HG03095 (cell line): ENCODE measurements around the gene MRPL52.

Source experiments
- ATAC-seq: cut with Tn5 transposase; IDR thresholded peaks from one replicate; pipeline ENCODE4 v1.9.1; 2021; ENCODE audit warnings: moderate library complexity; ENCODE audit not compliant: unreplicated experiment

MRPL52 gene

DNA sequence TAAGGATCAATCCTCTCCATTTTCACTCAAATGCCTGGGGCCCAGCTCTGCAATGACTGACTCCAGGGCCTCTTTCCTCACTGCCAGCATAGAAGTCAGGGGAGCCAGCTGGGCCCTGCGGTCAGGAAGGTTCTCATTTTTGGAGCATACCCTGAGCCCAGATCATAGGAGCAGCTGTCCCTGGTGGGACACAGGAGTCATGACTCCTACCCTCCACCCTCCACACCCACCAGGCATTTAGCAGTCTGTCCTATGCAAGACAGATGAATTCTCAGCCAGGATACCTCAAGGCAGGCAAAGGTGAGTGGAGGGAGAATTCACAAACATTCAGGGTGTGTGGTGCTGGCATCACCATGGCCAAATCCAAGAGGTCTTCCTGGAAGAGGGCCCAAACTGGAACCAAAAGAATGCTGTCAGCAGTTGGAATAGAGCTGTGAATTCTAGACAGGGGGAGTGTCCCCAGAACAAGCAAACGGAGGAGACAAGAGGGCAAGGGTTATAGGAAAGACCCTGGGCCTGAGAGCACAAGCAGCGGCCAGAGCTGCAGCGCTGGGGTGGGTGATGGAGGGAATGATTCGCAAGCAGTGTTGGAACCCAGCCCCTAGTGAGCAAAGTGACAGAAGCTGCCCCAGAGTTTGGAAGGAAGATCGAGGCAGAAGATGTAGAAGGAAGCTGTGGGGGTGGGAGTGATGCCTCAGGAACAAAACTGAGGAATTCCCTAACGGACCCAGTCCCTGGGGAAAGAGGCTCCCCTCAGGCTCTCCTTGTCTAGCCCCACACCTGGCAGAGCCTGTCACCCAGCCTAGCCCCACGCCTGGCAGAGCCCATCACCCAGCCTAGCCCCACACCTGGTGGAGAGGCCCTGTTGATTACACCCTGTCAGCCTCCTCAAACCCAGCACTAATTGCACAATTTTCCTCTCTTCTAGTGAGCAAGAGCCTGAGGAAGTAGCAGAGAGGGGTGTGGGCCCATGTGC is 48.9 kb downstream of the MRPL52 start:
- ATAC-seq = no peak

DNA sequence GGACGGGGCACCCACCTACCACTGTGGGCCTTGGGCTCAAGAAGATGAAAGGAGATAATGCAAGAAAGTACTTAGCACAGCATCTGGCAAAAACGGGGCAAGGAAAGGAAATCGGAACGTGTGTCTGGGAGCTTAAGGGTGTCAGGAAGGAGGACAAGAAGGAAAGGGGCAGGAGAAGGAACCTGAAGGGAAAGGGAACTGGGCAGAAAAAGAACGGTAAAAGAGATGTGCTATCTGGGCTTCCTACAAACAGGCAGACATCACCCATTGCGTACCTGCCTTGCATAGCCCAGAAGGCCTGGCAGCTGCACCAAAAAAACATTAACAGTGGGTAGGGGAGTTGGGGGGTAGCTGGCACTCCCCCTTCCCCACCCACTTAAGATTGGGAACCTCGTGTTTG is 52.4 kb downstream of the MRPL52 start:
- no peak for ATAC-seq

DNA sequence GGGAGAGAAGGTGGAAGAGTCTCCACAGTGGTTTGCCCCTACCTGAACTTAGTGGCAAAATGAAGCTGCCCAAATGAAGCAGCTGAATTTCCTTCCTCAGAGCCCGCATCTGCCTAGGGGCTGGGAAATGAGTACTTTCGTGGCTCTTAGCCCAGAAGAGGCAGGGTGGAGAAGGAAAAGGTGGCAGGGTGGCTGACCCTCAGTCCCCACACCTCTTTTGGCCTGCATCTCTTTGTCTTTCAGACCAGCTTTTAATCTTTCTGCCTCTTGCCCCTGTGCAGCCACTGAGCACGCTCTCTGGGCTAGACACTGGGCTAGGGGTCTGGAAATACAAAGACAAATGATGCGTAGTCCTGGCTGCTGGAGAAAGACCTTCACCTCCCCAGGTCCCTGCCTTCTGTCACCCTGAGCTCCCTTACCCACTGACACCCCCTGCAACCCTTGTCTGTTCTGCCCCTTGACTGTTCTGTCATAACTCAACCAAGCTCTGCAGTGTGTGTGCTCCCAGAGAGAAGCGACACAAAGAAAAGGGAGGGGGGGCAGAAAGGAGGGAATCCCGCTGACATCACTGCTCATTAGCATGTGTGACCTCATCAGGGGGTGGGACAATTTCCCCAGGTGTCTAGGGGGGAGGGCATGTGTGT is 53.0 kb downstream of the MRPL52 start:
- no peak for ATAC-seq

DNA sequence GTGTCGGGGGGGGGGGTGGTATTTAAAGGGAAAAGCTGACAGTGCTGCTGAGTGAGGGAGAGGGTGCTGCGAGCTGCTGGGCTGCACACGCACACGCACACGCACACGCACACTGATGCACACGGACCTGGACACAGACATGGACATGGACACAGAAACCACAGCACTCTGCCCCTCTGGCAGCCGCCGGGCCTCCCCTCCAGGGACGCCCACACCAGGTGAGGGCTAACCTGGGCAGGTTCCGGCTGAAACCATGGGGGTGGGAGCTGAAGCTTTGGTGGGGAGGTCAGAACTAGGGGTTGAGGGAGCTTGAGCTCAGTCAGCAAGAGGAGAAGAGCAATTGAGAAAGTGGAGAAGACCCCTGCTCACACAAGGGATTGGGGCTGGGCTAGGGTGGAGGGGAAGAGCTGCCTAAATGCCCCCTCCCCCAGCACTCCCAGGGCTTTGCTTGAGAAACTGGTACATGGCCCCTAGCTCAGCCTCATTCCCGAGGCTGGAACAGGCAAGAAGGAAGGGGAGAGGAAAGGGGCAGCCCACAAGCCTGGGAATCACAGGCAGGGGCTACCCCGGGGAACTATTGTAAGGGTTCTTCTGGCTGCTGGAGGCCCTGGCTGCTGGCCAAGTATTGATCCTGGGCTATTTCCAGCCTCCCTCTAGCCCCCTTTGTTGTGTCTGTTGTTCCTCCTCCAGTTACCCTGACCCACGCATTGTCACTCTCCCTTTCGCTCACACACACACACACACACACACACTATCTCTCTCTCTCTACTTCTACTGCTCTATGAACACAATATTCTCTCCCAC is 53.7 kb downstream of the MRPL52 start, which contains the start of gene REM2:
TSS of gene REM2 (plus strand) at position 50 of the 804 bp plus-strand sequence. CDS start at position 116, 66 bp downstream.
- no peak for ATAC-seq

DNA sequence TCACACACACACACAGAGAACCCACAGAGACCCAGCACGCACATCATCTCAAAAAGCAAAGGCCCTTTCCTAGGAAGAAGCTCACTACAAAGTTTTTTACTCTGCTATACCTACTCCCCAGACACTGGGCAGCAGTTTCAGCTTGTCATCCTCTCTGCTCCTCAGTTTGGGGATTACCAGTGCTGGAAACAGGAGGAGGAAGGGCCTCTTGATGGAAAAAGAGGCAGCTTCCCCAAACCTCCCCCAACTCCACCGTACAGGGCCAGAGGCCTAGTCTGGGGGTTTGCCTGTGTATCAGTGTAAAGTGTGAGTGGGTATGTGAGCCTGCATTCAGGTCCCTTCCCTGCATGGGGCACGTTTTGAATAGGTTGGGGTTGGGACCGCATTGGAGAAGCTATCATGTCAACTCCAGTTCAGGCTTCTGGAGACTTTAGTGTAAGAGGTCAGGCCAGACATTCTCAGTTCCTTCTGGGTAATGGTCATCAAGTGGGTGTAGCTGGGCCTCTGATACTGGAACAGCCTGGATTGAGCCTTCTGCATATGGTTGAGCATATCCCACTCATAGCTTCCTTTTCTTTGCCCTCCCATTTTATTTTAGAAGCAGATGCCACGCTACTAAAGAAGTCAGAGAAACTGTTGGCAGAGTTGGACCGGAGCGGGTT is 54.5 kb downstream of the MRPL52 start:
- no peak for ATAC-seq
